Suprapubic skin (tissue), 4 donors: Measurements from ENCODE around the gene COL5A3.

Source experiments
- CTCF ChIP-seq, 2 donors: fragments of 200-600 bp in 1 of 2; fragments of 450-650 bp in 1 of 2; sonication (generic) in 1 of 2; IDR thresholded peaks; one replicate each; pipeline ENCODE4 v1.5.1; 2016 to 2019; ENCODE audit warnings: antibody characterized with exemption in 2 of 2, mild to moderate bottlenecking in 1 of 2, moderate library complexity in 1 of 2
- POLR2A ChIP-seq, 2 donors: fragments of 450-650 bp; IDR thresholded peaks; one replicate each; pipeline ENCODE4 v1.6.1; 2017; ENCODE audit warnings: antibody characterized with exemption in 2 of 2, mild to moderate bottlenecking in 2 of 2, moderate library complexity in 2 of 2
- POLR2AphosphoS5 ChIP-seq, 3 donors: sonication (generic); formaldehyde crosslinking; IDR thresholded peaks; one replicate each; pipeline ENCODE4 v1.6.1; 2017; ENCODE audit warnings: antibody characterized with exemption in 3 of 3

- no peak for TF ChIP-seq CTCF (IDR thresholded peaks at IDR 0.05)
- TF ChIP-seq POLR2AphosphoS5 (IDR thresholded peaks at IDR 0.05) = no peak
- no peak for TF ChIP-seq POLR2A (IDR thresholded peaks at IDR 0.05)
Observed at GRCh38 chr19:10006752-10007323, 3.5 kb downstream of the COL5A3 start.
